OCI-LY7 (cell line): ENCODE measurements around the gene FLNC.

Source experiments
- CTCF ChIP-seq: fragments of 200-600 bp; sonication (generic); conservative IDR thresholded peaks from 2 replicates; pipeline ENCODE4 v1.5.1; 2014; ENCODE audit warnings: mild to moderate bottlenecking, antibody characterized with exemption, low read length, moderate library complexity, mixed read lengths
- EZH2phosphoT487 ChIP-seq: fragments of 200-600 bp; sonication (generic); IDR thresholded peaks from 2 replicates; pipeline ENCODE4 v1.6.1; 2018; ENCODE audit warnings: low read depth, borderline replicate concordance, mild to moderate bottlenecking, mixed run types, antibody characterized with exemption, low read length, moderate library complexity, mixed read lengths

DNA sequence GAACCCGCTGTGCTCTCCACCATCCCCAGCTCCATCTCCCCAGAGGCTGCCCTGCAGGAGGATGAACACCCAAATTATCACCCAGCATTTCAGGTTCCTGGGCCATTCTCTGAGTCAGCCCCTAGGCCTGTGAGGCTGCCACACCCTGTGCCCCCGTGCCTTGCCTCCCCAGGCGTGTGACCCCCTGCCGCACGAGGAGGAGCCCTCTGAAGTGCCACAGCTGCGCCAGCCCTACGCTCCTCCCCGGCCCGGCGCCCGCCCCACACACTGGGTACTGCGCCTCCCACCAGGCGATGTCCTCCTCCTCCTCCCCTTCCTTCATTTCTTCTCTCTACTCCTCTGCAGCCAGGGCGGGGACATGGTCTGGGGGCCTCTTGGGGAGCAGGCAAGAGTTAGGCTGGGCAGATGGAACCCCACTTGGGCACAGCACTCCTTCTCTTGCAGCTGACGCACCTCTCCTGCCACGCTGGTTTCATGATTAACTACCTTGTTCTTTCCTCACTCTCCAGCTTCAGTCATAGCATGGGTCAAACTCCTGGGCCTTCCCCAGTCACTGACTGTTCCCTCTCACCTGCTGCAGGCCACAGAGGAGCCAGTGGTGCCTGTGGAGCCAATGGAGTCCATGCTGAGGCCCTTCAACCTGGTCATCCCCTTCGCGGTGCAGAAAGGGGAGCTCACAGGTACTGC is 19.7 kb downstream of the FLNC start:
- TF ChIP-seq CTCF (no peak), EZH2phosphoT487 (no peak)
